GM18520 (cell line): Measurements from ENCODE around the gene GAGE13.
"Not testable (repeated sequence)": the region's sequence is repeated elsewhere in the genome, so short reads cannot be mapped to it uniquely, and the experiment has no call there.

Experiments used
- ATAC-seq: cut with Tn5 transposase; IDR thresholded peaks from one replicate; pipeline ENCODE4 v1.9.1; 2021; ENCODE audit not compliant: unreplicated experiment

Gene GAGE13

DNA sequence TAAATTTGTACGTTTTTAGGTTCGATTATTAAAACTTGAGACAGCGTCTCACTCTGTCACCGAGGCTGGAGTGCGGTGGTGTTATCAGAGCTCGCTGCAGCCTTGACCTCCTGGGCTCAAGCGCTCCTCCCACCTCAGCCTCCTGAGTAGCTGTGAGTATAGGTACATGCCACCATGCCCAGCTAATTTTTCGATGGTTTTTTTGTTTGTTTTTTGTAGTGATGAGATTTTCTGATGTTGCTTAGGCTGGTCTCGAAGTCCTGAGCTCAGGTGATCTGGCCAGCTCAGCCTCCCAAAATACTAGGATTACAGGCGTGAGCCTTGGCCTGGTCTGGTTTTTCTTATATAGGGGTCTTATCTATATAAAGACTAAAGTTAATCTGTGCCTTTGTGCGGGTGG, 961 bp upstream of the GAGE13 start:
- ATAC-seq, result not testable (repeated sequence)

DNA sequence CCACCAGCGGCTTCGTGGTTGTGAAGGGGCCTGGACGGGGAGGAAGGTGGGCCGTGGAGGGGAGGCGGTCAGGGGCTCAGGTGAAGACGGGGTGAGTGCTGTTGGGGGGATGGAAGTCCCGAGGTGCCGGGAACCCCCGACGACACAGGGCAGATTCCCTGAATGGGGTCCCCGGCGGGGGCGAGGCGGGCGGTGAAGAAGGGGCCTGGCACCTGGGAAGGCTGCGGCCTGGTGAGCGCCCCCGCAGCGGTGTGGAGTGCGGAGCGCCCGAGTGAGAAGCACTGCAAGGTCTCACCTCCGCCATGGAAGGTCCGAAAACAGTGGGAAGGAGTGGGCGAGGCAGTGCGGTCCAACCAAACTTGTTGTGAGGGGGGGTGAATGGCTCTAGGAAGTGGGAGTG, 459 bp downstream of the GAGE13 start:
- ATAC-seq, result not testable (repeated sequence)

DNA sequence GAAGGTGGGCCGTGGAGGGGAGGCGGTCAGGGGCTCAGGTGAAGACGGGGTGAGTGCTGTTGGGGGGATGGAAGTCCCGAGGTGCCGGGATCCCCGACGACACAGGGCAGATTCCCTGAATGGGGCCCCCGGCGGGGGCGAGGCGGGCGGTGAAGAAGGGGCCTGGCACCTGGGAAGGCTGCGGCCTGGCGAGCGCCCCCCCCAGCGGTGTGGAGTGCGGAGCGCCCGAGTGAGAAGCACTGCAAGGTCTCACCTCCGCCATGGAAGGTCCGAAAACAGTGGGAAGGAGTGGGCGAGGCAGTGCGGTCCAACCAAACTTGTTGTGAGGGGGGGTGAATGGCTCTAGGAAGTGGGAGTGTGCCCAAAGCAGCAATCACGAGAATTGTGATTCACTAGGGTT, 10.1 kb downstream of the GAGE13 start:
- not testable (repeated sequence) for ATAC-seq

DNA sequence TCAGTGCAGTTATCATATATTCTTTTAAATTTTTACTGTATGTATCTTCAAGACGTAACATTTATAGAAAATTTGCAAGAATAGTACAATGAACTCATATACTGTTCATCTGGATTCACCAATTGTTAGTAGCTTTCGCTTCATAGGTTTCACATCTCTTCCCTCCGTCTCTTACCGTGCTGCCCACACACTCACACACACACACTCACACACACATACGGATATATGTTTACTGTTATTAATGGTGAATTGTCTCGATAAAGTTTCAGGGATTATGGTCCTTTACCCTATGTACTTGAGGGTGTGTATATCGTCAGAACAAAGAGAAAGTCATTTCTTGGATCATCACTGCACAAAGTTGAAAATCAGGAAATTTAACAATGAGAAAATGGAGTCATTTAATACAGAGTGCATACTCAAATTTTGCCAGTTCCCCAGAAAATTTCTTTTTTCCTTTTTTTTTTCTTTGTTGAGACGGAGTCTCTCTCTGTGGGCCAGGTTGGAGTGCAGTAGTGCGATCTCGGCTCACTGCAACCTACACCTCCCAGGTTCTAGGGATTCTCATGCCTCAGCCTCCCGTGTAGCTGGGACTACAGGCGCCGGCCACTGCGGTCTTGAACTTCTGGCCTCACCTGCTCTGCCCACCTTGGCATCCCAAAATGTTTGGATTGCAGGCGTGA, 13.3 kb downstream of the GAGE13 start:
- ATAC-seq, result not testable (repeated sequence)

DNA sequence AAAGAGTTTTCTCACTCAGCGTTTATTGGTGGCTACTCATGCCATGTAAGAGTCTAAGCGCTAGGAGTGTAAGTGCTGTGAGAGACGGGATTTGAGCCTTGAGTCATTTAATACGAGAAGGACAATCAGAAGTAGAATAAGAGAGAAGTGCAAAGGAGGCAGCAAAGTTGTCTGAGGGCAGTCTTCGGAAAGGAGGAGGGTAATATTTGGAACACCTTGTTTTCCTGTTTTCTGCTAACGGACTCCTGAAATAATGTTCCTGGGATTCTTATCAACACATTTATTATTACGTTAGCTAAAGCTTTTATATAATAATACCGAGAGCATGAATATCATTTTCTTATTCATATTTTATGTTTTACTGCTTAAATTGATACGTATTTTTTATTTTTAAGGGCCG, 14.0 kb downstream of the GAGE13 start:
- not testable (repeated sequence) for ATAC-seq

DNA sequence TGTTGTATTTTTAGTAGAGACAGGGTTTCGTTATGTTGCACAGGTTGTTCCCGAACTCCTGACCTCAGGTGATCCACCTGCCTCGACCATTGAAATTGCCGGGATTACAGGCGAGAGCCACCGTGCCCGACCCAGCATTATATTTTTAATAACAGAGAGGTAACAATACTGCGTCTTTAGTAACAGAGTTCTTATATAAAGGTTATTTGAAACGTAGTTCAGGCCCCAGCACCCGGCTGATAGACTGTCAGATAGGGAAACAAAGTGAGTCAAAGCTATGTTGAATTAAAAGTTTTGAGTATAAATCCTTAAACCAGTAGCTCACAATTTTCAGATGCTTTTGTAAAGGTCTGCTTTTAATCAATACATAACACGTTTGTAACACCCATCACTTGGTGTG, 14.8 kb downstream of the GAGE13 start:
- ATAC-seq, result not testable (repeated sequence)
